ENCODE data around the gene ALDH1A1. TPM values are rescaled to one million over a fixed set of nuclear protein-coding genes. Genes with fewer than 3 reads are reported as not detected.
"Not testable (repeated sequence)": the region's sequence is repeated elsewhere in the genome, so short reads cannot be mapped to it uniquely, and the experiment has no call there.

Gene ALDH1A1
- total RNA-seq, 1 experiment from 2014 or later = not detected

GRCh38 chr9:72943844-72944462, 8.9 kb downstream of the ALDH1A1 start:
- DNase-seq (ENCODE audit: low read depth) = no peak

GRCh38 chr9:72942451-72942850, 10.4 kb downstream of the ALDH1A1 start:
- DNase-seq (ENCODE audit: low read depth) = no peak

GRCh38 chr9:72939581-72939980, 13.3 kb downstream of the ALDH1A1 start:
- not testable (repeated sequence) for DNase-seq (ENCODE audit: low read depth)

DNA sequence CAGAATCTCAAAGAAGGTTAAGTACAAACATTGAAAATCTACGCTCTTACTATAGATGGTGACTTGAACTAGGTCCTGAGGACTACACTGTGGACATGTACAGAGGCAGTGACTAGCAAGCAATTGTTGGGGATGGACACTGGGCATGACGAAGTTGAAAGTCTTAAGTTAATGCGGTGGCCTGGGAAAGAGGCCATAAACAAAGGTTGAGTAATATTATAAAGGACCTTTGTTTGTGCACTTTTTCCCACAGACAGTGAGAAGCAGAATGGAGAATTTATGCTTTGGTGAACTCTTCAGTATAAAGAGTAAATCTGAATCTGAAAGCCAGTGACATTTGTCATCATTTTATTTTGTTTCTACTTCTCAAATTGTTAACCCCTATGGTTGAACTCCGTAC, 15.3 kb downstream of the ALDH1A1 start:
- DNase-seq (ENCODE audit: low read depth) = no peak

GRCh38 chr9:72936679-72937078, 16.2 kb downstream of the ALDH1A1 start:
- DNase-seq (ENCODE audit: low read depth) = no peak

- no peak for DNase-seq (ENCODE audit: low read depth)
Measured at GRCh38 chr9:72936266-72936665, 16.6 kb downstream of the ALDH1A1 start.

- no peak for DNase-seq (ENCODE audit: low read depth)
Measured at GRCh38 chr9:72935595-72935994, 17.3 kb downstream of the ALDH1A1 start.

GRCh38 chr9:72933730-72934665, 18.9 kb downstream of the ALDH1A1 start:
- DNase-seq (ENCODE audit: low read depth) = no peak

GRCh38 chr9:72932619-72933018, 20.2 kb downstream of the ALDH1A1 start:
- no peak for DNase-seq (ENCODE audit: low read depth)

DNA sequence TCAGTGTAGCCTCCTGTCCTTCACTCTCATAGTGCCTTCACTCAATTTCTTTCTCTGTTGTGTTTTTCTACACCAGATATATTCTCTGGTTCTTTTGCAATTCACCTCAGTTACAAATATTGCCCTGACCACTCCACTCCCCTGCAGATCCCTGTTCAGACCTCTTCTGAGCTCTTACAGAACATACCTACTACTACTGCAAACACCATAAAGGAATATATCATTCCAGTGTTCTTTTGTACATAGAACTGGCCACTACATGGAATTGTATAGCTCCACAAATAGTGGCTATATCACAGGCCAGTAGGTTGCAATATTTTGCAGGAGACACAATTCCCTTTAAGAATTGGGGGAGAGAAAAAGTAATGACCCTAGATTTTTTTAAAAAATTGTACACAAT, 21.0 kb downstream of the ALDH1A1 start:
- no peak for DNase-seq (ENCODE audit: low read depth)

DNA sequence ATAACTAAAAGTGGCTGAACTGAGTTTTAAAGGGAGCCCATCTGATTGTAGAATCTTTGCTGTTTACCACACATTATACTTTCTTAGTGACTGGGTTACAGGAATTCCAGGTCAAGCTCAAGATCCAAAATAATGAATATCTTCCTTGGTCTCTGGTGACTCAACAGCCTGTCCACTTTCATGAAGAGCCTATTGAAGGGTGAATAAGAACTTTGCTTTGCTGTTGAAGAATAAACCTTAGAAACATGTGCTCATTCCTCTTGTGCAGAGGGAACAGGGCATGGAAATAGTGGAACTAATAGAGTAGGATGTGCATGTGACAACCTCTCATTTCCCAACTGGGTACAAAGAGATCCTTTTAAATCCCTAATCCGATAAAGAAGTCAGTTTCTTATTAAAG, 21.4 kb downstream of the ALDH1A1 start:
- no peak for DNase-seq (ENCODE audit: low read depth)

DNA sequence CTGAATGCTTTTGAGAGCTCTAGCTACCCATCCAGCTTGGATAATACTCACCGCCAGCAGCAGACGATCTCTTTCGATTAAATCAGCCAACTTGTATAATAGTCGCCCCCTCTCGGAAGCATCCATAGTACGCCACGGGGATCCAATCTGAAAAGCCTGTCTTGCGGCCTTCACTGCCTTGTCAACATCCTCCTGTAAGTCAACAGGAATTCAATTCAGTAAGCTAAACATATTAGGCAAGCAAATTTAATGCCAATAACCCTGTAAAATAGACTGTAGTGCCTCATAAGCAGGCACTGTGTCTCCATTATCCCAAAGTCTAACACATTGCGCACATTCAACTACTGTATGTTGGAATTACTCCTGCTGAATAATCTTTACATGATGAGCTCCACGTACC, 22.0 kb downstream of the ALDH1A1 start:
- DNase-seq (ENCODE audit: low read depth) = no peak

DNA sequence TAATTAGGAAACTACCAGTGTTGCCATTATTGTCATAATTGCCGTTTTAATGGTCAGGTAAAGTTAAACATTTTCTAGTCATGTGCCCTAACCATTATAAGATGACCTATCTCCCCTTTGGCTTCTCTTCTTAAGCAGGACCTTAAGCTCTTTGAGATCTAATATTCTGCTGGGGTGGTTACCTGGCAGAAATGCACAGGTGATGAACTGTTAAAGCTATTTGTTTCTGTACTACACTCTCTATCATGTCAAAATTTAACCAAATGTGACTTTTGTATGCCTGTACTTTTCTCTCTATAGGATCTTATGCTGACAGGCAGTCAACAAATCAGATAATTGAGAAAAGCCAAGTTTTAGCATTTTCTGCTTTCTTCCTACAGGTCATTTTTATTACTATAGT, 23.3 kb downstream of the ALDH1A1 start:
- no peak for DNase-seq (ENCODE audit: low read depth)

DNA sequence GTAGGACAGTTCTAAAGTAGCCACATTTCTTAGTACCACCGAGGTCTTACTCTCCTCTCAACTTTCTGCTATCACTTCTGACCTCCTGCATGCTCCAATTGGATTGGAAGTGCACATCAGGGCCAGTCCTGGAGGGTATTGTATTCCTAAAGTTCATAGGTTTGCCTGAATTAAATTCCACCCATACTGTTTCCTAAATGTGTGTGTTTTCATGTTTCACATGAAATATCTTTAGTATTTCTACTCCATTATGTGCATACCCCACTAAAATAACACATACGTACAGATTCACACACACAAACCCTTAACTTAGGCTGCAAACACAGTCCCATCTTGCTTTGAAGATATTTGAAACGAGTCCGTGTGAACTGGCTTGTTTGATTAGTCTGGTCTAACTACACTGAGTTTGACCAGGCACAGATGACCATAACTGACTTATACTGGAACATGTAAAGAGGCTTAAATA, 24.8 kb downstream of the ALDH1A1 start:
- no peak for DNase-seq (ENCODE audit: low read depth)

GRCh38 chr9:72926506-72926905, 26.3 kb downstream of the ALDH1A1 start:
- no peak for DNase-seq (ENCODE audit: low read depth)

DNA sequence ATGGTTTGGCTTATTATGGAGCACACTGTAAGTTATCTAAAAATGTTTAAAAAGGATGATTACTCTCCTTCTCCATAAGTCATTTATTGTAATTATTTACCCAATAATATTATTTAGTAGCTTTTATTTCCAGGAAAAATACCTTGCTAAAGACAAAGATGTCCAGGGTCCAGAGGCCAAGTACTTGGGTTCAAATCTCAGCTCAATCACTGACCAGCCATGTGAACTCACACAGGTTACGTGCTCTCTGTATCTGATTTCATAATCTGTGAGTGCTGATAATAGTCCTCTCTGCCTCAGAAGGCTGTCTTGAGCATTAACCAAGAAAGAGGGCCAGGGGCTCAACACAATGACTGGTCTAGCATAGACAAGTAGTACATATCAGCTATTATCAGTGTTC, 27.0 kb downstream of the ALDH1A1 start:
- DNase-seq (ENCODE audit: low read depth) = no peak

DNA sequence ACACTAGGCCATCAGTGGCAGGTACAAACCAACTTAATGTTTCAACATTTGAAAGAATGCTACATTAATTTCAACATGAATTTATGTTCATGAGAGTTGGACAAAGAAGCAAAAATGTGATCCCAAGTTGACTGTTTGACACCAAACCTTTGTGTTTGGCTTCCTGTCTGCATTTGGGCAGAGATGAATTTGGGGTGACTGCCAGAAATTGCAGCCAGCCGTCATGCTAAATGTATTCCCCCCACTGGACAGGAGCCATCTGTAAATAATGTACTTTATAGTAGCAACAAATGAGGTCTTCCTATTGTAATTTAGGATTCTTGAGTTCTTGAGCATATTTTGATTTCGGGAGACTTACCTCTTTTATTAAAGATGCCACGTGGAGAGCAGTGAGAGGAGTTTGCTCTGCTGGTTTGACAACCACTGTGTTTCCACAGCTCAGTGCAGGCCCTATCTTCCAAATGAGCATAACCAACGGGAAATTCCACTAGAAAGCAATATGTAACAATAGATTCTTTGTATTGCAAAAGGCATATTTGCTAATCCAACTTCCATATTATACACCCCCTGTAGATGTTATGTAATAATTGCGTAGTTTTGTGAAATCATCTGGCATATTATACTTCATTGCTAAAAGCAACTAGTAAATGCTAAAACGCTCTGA, 27.6 kb downstream of the ALDH1A1 start:
- no peak for DNase-seq (ENCODE audit: low read depth)

GRCh38 chr9:72924154-72924790, 28.6 kb downstream of the ALDH1A1 start:
- DNase-seq (ENCODE audit: low read depth) = no peak

DNA sequence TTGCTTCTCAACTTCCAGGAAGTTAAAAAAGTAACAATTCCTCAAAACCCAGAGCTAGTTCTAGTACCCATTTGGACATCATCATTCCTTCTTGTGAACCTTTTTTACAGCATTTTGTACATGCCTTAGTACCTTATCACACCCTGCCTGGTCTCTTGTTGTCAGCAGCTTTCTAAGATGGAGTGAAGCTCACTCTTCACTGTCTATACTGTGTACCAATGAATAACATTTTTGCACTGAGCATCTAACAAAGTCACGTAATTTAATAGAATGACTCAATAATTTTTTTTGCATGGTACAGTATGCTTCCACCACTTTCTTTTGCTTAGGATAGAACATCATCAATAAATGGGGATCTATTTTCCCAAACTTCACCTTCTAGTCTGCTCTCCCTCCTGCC, 29.8 kb downstream of the ALDH1A1 start:
- DNase-seq (ENCODE audit: low read depth) = no peak

DNA sequence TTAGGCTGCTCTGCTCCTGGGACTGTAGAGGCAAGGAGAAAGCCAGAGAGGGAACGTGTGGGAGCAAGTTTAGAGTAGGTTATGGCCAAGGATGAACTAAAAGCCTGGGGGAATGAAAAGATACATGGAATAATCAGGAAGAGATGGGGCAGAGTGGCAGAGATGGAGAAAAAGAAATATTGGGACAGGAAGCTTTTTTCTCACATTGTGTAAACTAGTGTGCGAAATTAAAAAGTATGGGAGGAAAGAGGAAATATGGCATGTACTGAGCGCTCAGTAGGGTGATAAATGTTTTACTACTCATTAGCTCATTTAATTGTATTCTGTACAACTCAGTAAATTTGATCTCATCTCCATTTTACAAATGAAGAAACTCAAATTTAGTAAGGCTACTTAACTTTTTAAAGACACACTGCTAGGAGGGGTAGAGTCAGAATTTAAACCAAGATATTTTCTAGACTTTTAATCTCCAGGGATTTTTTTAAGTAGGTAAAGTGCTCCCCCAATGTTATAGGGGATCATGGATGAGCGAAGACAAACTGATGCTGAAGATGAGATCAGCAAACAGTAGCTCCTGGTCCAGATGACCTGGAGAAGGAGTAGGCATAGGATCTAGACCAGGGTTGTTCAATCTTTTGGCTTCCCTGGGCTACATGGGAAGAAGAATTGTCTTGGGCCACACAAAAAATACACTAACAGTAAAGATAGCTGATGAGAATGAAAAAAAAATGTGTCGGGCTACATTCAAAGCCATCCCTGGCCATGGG, 30.8 kb downstream of the ALDH1A1 start:
- DNase-seq (ENCODE audit: low read depth) = no peak

GRCh38 chr9:72919246-72919945, 33.5 kb downstream of the ALDH1A1 start:
- DNase-seq (ENCODE audit: low read depth) = no peak

All from Daoy (cell line).